Muscle layer of colon (tissue), 2 donors: Measurements from ENCODE around the gene COL25A1.
"Not testable (repeated sequence)": the region's sequence is repeated elsewhere in the genome, so short reads cannot be mapped to it uniquely, and the experiment has no call there.

Experiments used
- H3K27ac ChIP-seq: one replicate; pipeline ENCODE4 v1.7.0; 2013; ENCODE audit warnings: low read depth, mild to moderate bottlenecking, low read length, moderate library complexity
- H3K27me3 ChIP-seq, 2 donors: one replicate each; pipeline ENCODE4 v1.7.0; 2013; ENCODE audit warnings: low read length in 2 of 2, mild to moderate bottlenecking in 2 of 2; ENCODE audit not compliant: insufficient read depth in 2 of 2, control insufficient read depth in 1 of 2
- H3K36me3 ChIP-seq: one replicate; pipeline ENCODE4 v1.7.0; 2013; ENCODE audit warnings: mild to moderate bottlenecking, low read length; ENCODE audit not compliant: insufficient read depth
- H3K4me1 ChIP-seq: one replicate; pipeline ENCODE4 v1.7.0; 2013; ENCODE audit warnings: mild to moderate bottlenecking, low read length; ENCODE audit not compliant: insufficient read depth
- H3K4me3 ChIP-seq, 2 donors: one replicate each; pipeline ENCODE4 v1.7.0; 2013; ENCODE audit warnings: low read length in 2 of 2, low read depth in 1 of 2, mild to moderate bottlenecking in 1 of 2, moderate library complexity in 1 of 2
- H3K9ac ChIP-seq: one replicate; pipeline ENCODE4 v1.7.0; 2013; ENCODE audit warnings: low read length
- H3K9me3 ChIP-seq: one replicate; pipeline ENCODE4 v1.7.0; 2013; ENCODE audit warnings: mild to moderate bottlenecking, low read length
- donor health status: abdominal sarcoma.
- donor health status: Adenocarcinoma of cecum.

The COL25A1 gene

GRCh38 chr4:109118635-109119034, 183.8 kb downstream of the COL25A1 start:
- H3K4me3 ChIP-seq = no peak overlapping the region
- no peaks in the 10 kb centered on the region for H3K36me3 ChIP-seq
- H3K9ac ChIP-seq = no peak overlapping the region
- no peaks in the 10 kb centered on the region for H3K9me3 ChIP-seq
- no peaks in the 10 kb centered on the region for H3K4me1 ChIP-seq
- H3K27me3 ChIP-seq = no peaks in the 10 kb centered on the region
- no peak overlapping the region for H3K27ac ChIP-seq

GRCh38 chr4:109114501-109114900, 188.0 kb downstream of the COL25A1 start:
- no peak overlapping the region for H3K9ac ChIP-seq
- no peaks in the 10 kb centered on the region for H3K4me1 ChIP-seq
- no peaks in the 10 kb centered on the region for H3K27me3 ChIP-seq
- no peaks in the 10 kb centered on the region for H3K36me3 ChIP-seq
- H3K9me3 ChIP-seq = no peaks in the 10 kb centered on the region
- no peak overlapping the region for H3K4me3 ChIP-seq
- H3K27ac ChIP-seq = no peak overlapping the region

GRCh38 chr4:109113521-109113920, 188.9 kb downstream of the COL25A1 start:
- H3K4me1 ChIP-seq = no peaks in the 10 kb centered on the region

GRCh38 chr4:109111031-109111430, 191.4 kb downstream of the COL25A1 start:
- H3K4me3 ChIP-seq = no peak overlapping the region
- no peaks in the 10 kb centered on the region for H3K36me3 ChIP-seq
- H3K4me1 ChIP-seq = no peaks in the 10 kb centered on the region
- H3K9me3 ChIP-seq = no peaks in the 10 kb centered on the region
- H3K27ac ChIP-seq = no peak overlapping the region
- H3K9ac ChIP-seq = no peak overlapping the region
- no peaks in the 10 kb centered on the region for H3K27me3 ChIP-seq

More at GRCh38 chr4:109113521-109113920, 188.9 kb downstream of the COL25A1 start:
- no peak overlapping the region for H3K4me3 ChIP-seq
- no peak overlapping the region for H3K27ac ChIP-seq
- no peak overlapping the region for H3K9ac ChIP-seq
- H3K9me3 ChIP-seq = no peaks in the 10 kb centered on the region
- no peaks in the 10 kb centered on the region for H3K27me3 ChIP-seq
- no peaks in the 10 kb centered on the region for H3K36me3 ChIP-seq

GRCh38 chr4:109108215-109108614, 194.2 kb downstream of the COL25A1 start:
- H3K9me3 ChIP-seq, H3K9ac ChIP-seq, H3K4me3 ChIP-seq, H3K36me3 ChIP-seq, H3K27ac ChIP-seq, H3K27me3 ChIP-seq, H3K4me1 ChIP-seq: not testable (repeated sequence)

- H3K27me3 ChIP-seq = no peaks in the 10 kb centered on the region
- H3K9me3 ChIP-seq = no peaks in the 10 kb centered on the region
- no peak overlapping the region for H3K27ac ChIP-seq
Measured at GRCh38 chr4:109094056-109094455, 208.4 kb downstream of the COL25A1 start.

GRCh38 chr4:109091727-109092409, 210.6 kb downstream of the COL25A1 start:
- no peaks in the 10 kb centered on the region for H3K9me3 ChIP-seq
- H3K4me3 ChIP-seq = no peak overlapping the region
- H3K36me3 ChIP-seq = no peaks in the 10 kb centered on the region
- no peak overlapping the region for H3K27ac ChIP-seq
- no peaks in the 10 kb centered on the region for H3K4me1 ChIP-seq
- H3K9ac ChIP-seq = no peak overlapping the region
- no peaks in the 10 kb centered on the region for H3K27me3 ChIP-seq

More at GRCh38 chr4:109094056-109094455, 208.4 kb downstream of the COL25A1 start:
- Histone ChIP-seq H3K36me3 (no peaks in the 10 kb centered on the region), H3K4me1 (no peaks in the 10 kb centered on the region), H3K4me3 (no peak overlapping the region), H3K9ac (no peak overlapping the region)

GRCh38 chr4:109083911-109084310, 218.5 kb downstream of the COL25A1 start:
- Histone ChIP-seq H3K4me1 (no peaks in the 10 kb centered on the region), H3K9ac (no peak overlapping the region), H3K4me3 (no peak overlapping the region), H3K27me3 (no peaks in the 10 kb centered on the region), H3K36me3 (no peaks in the 10 kb centered on the region), H3K9me3 (no peaks in the 10 kb centered on the region), H3K27ac (no peak overlapping the region)

- Histone ChIP-seq H3K36me3 (no peaks in the 10 kb centered on the region), H3K27me3 (no peaks in the 10 kb centered on the region), H3K4me1 (no peaks in the 10 kb centered on the region), H3K4me3 (no peak overlapping the region), H3K27ac (no peak overlapping the region), H3K9ac (no peak overlapping the region), H3K9me3 (no peaks in the 10 kb centered on the region)
Measured at GRCh38 chr4:109079731-109080130, 222.7 kb downstream of the COL25A1 start.

- no peak overlapping the region for H3K4me3 ChIP-seq
- no peak overlapping the region for H3K9ac ChIP-seq
- H3K4me1 ChIP-seq = no peaks in the 10 kb centered on the region
- H3K9me3 ChIP-seq = no peaks in the 10 kb centered on the region
- H3K36me3 ChIP-seq = no peaks in the 10 kb centered on the region
- no peaks in the 10 kb centered on the region for H3K27me3 ChIP-seq
- no peak overlapping the region for H3K27ac ChIP-seq
Measured at GRCh38 chr4:109079201-109079600, 223.3 kb downstream of the COL25A1 start.

- Histone ChIP-seq H3K4me1 (no peaks in the 10 kb centered on the region), H3K27me3 (no peaks in the 10 kb centered on the region), H3K27ac (no peak overlapping the region), H3K9me3 (no peaks in the 10 kb centered on the region), H3K4me3 (no peak overlapping the region), H3K9ac (no peak overlapping the region), H3K36me3 (no peaks in the 10 kb centered on the region)
Measured at GRCh38 chr4:109078724-109079123, 223.7 kb downstream of the COL25A1 start.

GRCh38 chr4:109077505-109077904, 225.0 kb downstream of the COL25A1 start:
- H3K4me1 ChIP-seq = no peaks in the 10 kb centered on the region
- no peak overlapping the region for H3K27ac ChIP-seq
- no peaks in the 10 kb centered on the region for H3K27me3 ChIP-seq
- no peak overlapping the region for H3K4me3 ChIP-seq
- no peaks in the 10 kb centered on the region for H3K36me3 ChIP-seq
- H3K9me3 ChIP-seq = no peaks in the 10 kb centered on the region
- no peak overlapping the region for H3K9ac ChIP-seq
